ENCODE results near the gene FIG4.
"Not testable (repeated sequence)": the region's sequence is repeated elsewhere in the genome, so short reads cannot be mapped to it uniquely, and the experiment has no call there.

Gene FIG4

GRCh38 chr6:109690737-109691621 is at the start of gene FIG4, which contains the start of gene AK9:
FIG4 (plus strand) TSS chr6:109691296; CDS start chr6:109691436, 140 bp downstream.
AK9 (minus strand) TSS chr6:109691202; CDS start chr6:109675745, 15,457 bp downstream.
- DNase-seq (ENCODE audit: low read depth, low spot score) = peak; percentile 90

DNA sequence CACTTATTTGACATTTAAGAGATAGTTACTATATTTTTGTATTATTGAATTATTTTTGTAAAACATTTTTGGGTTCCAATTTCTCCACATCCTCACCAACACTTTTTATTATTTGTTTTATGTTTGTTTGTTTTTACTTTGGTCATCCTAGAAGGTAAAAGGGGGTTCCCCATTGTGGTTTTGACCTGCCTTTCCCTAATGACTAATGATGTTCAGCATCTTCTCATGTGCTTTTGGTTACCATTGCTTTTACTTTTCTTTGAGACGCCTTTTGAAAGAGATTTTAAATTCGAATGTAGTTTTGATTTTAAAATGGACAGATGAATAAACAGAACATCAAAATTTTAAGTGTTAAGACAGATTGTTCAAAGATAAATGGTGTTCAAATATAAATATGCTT is 47.0 kb upstream of the FIG4 start:
- DNase-seq (ENCODE audit: low read depth, low spot score) = no peak

- no peak for DNase-seq (ENCODE audit: low read depth, low spot score)
These were observed 37.8 kb upstream of the FIG4 start for GRCh38 chr6:109653264-109653663.

DNA sequence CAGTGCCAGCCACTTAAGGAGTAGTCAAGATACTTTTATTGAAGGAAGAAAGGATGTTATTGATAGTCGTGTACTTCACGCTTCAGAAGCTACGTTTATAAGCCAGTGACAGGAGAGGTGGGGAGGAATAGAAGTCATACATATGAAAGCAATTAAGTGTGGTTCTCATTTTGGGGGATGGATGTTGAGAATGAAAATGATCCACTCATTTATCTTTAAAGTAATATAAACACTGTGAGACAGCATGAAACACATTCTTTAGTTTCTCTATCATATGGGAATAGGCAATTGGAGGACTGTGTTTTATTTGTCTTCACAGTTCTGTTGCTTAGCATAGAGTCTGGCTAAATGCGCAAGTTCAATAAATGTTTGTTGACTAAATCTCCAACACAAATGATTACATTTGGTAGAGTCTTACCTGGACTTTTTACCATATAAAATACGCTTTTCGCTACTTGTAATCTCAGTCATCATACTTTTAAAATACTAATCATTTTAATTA is 35.3 kb upstream of the FIG4 start:
- DNase-seq (ENCODE audit: low read depth, low spot score) = no peak

DNA sequence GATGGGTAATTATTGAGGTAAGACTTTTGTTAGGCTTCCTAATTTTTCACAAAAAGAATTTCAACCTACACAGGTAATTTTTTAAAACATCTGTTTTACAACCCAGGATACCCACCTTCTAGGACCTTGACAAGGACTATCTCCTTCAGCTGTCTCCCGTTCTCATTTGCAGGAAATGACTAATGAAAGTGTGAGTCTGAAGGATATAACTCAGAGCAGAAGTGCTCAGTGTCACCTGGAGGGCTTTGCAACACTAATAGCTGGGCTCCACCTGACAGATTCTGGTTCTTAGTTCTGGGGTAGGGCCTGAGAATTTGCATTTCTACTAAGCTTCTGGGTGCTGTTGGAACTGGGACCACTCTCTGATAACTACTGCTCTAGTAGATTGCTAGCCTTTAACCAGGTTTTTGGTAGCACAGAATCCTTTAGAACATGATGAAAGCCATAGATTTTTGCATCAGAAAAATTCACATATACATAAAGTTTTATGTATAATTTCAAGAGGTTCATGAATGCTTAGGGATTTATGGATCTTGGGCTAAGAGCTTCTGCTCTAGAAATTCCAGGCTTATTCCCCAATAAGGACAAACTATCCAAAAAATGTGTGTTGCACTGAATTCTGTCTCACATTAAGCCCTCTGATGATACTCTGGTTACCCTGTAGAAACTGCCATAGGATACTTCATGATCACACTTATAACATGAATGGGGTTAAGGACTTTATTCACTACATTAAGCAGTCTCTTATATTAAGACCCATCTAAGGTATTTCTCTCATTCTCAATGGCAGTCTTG is 30.4 kb upstream of the FIG4 start:
- DNase-seq (ENCODE audit: low read depth, low spot score) = no peak

GRCh38 chr6:109662192-109662591 is 28.9 kb upstream of the FIG4 start:
- no peak for DNase-seq (ENCODE audit: low read depth, low spot score)

- no peak for DNase-seq (ENCODE audit: low read depth, low spot score)
These were observed 21.3 kb upstream of the FIG4 start for GRCh38 chr6:109669811-109670210.

DNA sequence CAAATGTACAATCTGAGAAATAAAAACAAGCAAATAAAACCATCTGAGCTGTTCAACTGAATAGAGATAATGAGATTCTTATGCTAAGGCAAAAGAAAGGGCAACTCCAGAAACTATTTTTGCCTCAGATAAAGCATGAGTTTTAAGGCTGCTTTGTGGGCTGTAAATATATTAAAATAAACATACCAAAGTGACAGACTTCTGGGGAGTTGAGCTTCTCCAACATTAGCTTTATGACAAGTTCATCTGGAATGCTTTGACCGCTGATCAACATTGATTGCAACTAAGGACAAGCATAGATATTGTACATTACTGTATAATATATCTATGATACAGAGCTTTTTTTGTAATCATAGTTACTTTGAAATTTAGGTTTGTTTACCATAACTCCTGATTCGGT is 19.4 kb upstream of the FIG4 start:
- DNase-seq (ENCODE audit: low read depth, low spot score) = no peak

DNA sequence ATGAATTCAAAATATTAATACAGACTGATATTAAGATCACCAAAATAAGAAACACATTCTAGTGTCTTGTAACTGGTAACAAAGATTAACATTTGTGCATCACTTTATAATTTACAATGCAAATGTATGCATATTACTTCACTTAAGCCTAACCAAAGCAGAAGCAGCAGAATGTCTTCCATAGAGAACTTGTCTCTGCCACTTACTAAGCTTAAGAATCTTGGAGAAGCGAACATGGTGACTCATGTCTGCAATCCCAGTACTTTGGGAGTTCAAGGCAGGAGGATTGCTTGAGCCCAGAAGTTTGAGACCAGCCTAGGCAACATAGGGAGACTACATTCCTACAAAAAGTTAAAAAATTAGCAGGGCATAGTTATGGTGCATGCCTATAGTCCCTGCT is 18.9 kb upstream of the FIG4 start:
- DNase-seq (ENCODE audit: low read depth, low spot score) = no peak

GRCh38 chr6:109672839-109673238 is 18.3 kb upstream of the FIG4 start:
- no peak for DNase-seq (ENCODE audit: low read depth, low spot score)

GRCh38 chr6:109676724-109677123 is 14.4 kb upstream of the FIG4 start:
- DNase-seq (ENCODE audit: low read depth, low spot score) = no peak

DNA sequence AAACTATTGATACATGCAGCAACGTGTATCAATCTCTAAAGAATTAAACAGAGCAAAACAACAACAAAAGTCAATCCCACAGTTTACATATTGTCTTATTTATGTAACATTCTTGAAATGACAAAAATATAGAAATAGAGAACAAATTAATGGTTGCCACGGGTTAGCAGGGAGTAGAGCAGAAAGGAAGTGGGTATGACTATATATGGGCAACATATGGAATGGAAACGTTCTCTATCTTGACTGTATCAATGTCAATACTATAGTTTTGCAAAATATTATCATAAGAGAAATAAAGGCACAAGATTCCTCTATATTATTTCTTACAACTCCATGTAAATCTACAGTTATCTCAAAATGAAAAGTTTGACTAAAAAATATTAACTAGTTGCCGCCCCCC is 12.9 kb upstream of the FIG4 start:
- no peak for DNase-seq (ENCODE audit: low read depth, low spot score)

DNA sequence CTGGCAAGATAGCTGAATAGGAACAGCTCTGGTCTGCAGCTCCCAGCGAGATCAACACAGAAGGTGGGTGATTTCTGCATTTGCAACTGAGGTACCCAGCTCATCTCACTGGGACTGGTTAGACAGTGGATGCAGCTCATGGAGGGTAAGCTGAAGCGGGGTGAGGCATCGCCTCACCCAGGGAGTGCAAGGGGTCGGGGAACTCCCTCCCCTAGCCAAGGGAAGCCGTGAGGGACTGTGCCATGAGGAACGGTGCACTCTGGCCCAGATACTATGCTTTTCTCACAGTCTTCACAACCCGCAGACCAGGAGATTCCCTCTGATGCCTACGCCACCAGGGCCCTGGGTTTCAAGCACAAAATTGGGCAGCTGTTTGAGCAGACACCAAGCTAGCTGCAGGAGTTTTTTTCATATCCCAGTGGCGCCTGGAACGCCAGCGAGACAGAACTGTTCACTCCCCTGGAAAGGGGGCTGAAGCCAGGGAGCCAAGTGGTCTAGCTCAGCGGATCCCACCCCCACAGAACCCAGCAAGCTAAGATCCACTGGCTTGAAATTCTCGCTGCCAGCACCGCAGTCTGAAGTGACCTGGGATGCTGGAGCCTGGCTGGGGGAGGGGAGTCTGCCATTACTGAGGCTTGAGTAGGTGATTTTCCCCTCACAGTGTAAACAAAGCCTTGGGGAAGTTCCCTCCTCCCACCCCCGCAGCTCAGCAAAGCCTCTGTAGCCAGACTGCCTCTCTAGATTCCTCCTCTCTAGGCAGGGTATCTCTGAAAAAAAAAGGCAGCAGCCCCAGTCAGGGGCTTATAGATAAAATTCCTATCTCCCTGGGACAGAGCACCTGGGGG is 12.2 kb upstream of the FIG4 start:
- not testable (repeated sequence) for DNase-seq (ENCODE audit: low read depth, low spot score)

GRCh38 chr6:109686566-109687265 is 4.4 kb upstream of the FIG4 start:
- DNase-seq (ENCODE audit: low read depth, low spot score) = no peak

DNA sequence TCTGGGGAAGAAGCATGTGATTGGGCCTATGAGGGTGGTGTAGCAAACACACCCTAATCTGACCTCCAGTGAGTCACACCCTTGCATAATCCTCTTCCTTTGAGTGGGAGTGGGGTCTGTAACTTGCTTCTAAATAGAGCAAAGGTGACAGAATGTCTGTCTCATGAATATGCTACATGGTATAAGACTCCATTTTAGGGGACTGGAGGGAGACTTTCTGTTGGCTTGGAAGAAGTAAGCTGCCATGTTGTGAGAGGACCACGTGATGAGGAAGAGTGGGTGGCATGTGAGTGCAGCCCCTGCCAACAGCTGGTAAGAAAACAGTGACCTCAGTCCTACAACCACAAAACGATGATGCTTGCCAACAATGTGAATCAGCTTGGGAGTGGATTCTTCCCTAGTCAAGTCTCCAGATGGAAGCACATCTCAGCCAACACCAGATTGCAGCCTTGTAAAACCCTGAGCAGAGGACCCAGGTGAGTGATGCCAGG is 3.8 kb upstream of the FIG4 start:
- no peak for DNase-seq (ENCODE audit: low read depth, low spot score)

- DNase-seq (ENCODE audit: low read depth, low spot score) = peak; percentile 59
These were observed 741 bp upstream of the FIG4 start for GRCh38 chr6:109690373-109690736.

GRCh38 chr6:109693111-109693510 is 2.0 kb downstream of the FIG4 start:
- DNase-seq (ENCODE audit: low read depth, low spot score) = no peak

DNA sequence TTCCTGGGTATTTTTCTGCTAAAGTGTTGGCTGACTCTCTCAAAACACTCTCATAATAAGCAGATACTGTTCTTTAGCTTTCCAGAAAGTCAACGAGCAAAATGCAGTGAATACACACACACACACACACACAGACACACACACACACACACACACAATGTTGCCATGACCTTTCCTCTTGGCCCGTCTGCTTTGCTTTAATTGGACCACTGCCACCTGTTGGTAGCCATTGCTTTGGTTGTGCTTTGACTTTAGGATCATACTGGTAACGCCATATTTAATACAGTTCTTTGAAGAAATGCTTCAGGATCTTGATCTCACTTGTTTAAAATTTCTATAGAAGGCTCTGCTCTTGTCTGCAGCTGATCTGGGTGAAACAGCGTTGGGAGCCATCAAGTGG is 4.4 kb downstream of the FIG4 start:
- DNase-seq (ENCODE audit: low read depth, low spot score) = no peak

- no peak for DNase-seq (ENCODE audit: low read depth, low spot score)
These were observed 5.3 kb downstream of the FIG4 start for GRCh38 chr6:109696355-109696754.

- no peak for DNase-seq (ENCODE audit: low read depth, low spot score)
These were observed 10.1 kb downstream of the FIG4 start for GRCh38 chr6:109701221-109701620.

- DNase-seq (ENCODE audit: low read depth, low spot score) = no peak
These were observed 10.7 kb downstream of the FIG4 start for GRCh38 chr6:109701774-109702173.
